Measurements from ENCODE around the gene COA5.

COA5 gene

DNA sequence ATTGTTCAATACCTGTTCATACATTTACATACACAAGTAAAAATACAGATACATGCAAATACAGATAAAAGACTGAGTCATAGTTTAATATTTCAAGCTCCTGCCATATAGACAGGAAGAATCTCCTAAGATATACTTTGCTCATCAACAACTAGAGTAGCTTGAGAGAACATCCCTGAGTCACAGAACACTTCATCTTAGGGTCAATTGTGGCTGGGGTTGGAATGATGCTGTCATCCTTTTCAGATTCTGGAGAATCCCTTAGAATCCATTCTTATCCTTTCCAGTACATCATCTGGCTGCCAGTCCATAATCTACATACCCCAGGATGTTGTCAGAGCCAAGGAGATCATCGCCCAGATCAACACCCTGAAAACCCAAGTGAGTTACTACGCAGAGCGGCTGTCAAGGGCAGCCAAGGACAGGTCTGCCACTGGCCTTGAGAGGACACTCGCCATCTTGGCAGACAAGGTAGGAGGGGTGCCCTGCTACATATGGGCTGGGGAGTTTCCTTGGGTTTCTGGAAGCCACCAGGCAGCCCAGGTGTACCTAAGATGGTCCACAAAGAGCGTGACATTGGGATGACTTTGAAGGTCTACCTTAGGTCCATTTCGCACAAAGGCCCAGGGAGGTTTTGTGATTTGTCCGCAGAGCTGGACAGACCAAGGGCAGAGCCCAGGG, 55.7 kb downstream of the COA5 start:
- DNase-seq: no peak

DNA sequence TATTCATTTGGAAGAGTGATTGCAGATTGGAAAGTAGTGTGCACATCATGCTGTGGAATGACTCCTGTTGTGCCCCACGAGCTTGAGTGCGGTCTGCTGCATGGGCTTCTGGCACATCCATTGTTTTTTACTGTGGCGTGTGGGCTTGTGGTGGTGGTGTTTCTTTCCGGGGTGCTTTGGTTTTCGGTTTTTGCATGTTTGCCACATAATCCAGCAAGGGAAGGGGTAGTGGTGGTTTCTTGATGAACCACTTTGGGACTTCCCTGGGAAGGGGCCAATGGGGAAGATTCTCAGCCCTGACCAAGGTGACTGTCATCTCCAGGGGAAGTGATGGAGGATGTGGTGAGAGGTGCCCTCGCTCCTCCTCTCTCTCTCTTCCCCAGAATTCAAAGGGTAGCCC, 57.0 kb downstream of the COA5 start:
- no peak for DNase-seq

GRCh38 chr2:98550165-98550564, 58.1 kb downstream of the COA5 start:
- no peak for DNase-seq

Data from hypothalamus (tissue), 51 donors.